GM12874 (cell line): ENCODE data around the gene FKBP10.

ENCODE experiments used
- TF ChIP-seq, protein P1 (sequence below): IDR thresholded peaks from 2 replicates; pipeline ENCODE4 v1.5.1; 2011; ENCODE audit warnings: low read depth, mild to moderate bottlenecking, control low read depth, low read length, moderate library complexity; ENCODE audit not compliant: insufficient read depth

The FKBP10 gene

DNA sequence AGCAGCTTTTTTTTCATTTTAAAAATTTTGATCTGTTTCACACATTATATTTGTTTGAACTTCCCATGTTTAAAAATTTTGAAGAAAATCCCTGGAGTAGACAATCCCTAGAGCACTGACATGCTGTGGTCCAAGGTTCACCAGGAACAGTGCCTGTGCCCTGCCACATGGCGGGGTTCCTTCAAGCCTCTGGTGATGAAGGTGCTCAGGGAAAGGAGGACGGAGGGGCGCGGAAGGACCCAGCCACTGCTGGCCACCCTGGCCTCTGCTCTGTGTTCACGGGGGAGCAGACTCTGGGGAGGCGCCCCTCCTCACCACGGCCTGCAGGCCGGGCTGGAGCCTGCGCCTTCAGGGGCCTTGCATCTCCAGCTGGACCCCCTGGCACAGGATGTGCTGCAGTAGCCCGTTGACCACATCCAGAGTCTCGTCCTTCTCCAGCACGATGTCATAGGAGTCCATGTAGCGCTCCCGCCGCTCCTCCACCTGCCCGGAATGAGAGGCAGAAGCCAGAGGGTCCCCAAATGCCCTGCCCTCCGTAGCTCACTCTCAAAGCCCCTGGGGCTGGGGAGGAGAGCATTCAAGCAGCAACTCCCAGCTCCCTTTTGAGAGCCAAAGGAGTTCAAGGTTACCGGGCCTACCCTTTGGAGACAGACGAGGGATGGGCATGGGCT is 12.5 kb downstream of the FKBP10 start:
- TF ChIP-seq, protein P1, sequence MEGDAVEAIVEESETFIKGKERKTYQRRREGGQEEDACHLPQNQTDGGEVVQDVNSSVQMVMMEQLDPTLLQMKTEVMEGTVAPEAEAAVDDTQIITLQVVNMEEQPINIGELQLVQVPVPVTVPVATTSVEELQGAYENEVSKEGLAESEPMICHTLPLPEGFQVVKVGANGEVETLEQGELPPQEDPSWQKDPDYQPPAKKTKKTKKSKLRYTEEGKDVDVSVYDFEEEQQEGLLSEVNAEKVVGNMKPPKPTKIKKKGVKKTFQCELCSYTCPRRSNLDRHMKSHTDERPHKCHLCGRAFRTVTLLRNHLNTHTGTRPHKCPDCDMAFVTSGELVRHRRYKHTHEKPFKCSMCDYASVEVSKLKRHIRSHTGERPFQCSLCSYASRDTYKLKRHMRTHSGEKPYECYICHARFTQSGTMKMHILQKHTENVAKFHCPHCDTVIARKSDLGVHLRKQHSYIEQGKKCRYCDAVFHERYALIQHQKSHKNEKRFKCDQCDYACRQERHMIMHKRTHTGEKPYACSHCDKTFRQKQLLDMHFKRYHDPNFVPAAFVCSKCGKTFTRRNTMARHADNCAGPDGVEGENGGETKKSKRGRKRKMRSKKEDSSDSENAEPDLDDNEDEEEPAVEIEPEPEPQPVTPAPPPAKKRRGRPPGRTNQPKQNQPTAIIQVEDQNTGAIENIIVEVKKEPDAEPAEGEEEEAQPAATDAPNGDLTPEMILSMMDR: no peak

DNA sequence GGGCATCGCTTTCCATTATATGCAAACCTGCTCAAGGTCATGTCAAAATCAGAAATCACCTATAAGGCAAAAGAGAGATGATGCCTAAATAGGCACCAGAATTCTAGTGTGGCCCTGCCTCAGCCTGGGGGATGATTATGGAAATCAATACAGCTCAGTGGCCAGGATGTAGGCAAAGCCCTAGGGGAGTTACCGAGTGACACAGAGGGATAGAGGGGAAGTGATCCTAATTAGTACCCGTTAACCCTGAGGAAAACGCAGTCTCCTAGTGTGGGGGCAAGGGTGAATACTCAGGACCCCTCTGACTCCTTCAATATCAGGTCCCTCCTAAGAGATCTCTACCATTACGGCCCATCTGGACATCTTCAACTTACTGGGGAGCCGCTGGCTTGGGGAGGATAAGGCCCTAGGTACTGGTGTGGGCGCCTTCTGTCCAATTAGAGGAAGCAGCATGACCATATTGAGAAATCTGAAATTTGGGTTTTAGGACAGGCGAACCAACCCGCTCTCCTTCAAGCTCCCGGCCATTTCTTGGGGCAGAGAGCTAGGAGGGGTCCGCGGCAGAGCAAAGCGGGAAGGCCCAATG is 22.5 kb downstream of the FKBP10 start:
- TF ChIP-seq, protein P1: no peak

DNA sequence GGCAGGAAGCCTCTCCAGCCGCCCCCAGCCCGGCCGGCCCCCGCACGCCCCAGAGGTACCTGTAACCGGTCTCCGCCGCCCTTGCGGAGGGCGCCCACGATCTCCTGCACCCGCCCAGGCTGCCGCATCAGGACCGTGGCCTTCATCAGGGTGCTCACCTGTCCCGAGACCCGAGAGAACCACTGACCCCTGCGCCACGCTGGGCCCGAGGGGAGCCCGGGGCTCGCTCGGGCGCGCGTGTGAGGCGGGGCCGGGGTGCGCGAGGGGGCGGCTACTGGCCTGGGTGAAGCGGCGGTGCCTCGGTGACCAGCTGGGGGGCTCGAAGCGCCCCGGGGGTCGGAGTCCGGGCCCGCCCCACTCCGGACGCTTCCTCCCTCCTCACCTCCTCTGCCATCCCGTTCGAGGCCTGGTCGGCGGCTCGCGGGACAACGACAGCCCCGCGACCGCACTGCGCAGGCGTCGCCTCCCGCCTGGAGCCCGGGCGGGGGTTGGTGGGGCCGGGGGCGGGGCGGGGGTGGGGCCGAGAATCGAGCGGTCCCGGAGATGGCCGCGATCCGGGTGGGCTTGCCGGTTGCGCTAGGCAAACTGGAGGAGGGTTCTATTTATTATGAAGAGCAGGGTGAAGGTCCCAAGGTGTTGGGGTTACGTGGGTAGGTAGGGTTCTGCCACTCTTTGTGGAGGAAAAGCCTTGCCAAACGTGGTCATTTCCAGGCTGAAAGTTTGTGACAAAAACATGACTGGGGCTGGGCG is 23.2 kb downstream of the FKBP10 start, which contains the start of gene NT5C3B:
NT5C3B (minus strand) TSS at position 433 of the 750 bp plus-strand sequence; CDS start at position 394, 39 bp downstream.
- TF ChIP-seq, protein P1: no peak

DNA sequence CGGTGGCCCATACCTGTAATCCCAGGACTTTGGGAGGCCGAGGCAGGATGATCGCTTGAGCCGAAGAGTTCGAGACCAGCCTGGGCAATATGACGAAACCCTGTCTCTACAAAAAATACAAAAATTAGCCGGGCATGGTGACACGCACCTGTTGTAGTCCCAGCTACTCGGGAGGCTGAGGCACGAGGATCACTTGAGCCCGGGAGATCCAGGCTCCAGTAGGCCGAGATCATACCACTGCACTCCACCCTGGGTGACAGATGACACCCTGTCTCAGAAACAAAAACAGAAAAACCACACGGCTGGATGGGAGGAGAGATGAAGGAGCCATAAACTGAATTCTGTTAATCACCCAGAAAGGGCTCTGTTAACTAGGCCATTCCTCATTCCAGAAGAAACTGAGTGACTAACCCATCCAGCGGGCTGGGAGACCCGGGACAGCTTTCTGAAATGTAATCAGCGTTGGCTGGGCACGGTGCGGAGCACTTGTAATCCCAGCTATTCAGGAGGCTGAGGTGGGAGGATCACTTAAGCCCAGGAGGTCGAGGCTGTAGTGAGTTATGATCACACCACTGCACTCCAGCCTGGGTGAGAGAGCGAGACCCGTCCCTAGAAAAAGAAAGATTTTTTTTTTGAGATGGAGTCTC is 23.9 kb downstream of the FKBP10 start:
- TF ChIP-seq, protein P1: no peak

DNA sequence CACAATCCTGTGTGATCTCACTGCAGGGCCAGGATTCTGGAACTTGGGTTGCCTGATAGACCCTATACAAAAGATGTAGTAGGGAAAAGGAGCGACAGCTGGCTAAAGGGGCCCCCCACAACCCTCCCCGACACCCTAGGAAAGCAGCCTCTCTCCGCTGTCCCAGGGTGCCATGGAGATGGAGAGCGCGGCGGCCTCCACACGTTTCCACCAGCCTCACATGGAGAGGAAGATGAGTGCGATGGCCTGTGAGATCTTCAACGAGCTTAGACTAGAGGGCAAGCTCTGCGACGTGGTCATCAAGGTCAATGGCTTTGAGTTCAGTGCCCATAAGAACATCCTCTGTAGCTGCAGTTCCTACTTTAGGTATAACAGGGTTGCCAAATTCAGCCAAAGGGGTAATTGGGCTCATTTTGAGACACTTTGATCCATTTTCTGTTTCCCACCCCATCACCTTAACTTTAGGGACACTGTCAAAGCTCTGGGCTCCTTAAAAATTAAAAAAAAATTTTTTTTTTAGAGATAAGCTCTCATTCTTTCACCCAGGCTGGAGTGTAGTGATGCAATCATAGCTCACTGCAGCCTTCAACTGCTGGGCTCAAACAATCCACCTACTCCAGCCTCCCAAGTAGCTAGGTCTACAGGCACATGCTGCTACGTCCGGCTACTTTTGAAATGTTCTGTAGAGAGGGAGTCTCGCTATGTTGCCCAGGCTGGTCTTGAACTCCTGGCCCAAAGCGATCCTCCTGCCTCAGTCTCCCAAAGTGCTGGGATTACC is 25.1 kb downstream of the FKBP10 start, which contains the start of gene KLHL10:
KLHL10 (plus strand) TSS at position 65 of the 778 bp plus-strand sequence; CDS start at position 173, 108 bp downstream.
- TF ChIP-seq, protein P1: no peak

DNA sequence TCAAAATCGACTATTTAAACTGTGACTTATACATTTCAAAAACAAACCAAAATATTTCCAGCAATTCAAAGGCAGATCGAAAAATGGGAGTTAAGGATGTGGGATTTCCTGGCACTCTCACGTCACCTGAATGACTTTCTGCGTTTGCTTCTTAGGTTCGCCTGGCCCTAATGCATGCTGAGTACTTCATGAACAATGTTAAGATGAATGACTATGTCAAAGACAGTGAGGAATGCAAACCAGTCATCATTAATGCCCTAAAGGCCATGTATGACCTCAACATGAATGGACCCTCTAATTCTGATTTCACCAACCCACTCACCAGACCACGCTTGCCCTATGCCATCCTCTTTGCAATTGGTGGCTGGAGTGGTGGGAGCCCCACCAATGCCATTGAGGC is 32.2 kb downstream of the FKBP10 start:
- TF ChIP-seq, protein P1: no peak

DNA sequence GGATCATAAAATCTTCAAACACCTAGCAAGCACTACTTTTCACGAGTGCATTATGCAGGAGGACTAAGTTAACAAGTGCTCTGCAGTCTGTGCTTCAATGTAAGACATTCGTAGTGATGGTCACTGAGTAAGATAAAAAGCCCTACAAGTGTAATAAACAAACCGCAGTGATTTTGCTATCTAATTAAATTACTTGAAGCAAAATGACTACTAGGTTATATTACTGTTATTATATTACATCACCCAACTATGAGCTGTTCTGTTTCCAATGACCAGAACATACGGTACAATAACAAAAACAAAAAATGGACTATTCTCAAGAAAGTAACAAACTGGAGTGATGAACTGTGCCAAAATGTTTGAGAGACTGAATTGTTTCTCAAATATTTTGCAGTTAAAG is 36.0 kb downstream of the FKBP10 start:
- TF ChIP-seq, protein P1: no peak
